Activated CD8-positive, alpha-beta memory T cell treated with anti-CD3 and anti-CD28 coated beads for 24 hours (primary cell): ENCODE measurements around the gene CDH12.
"Not testable (repeated sequence)": the region's sequence is repeated elsewhere in the genome, so short reads cannot be mapped to it uniquely, and the experiment has no call there.

Experiments used
- DNase-seq: peaks from one replicate; pipeline ENCODE4 v3.0.0-alpha.2; 2020

CDH12 gene

GRCh38 chr5:22249209-22249729 is 603.9 kb downstream of the CDH12 start:
- no peak for DNase-seq

DNA sequence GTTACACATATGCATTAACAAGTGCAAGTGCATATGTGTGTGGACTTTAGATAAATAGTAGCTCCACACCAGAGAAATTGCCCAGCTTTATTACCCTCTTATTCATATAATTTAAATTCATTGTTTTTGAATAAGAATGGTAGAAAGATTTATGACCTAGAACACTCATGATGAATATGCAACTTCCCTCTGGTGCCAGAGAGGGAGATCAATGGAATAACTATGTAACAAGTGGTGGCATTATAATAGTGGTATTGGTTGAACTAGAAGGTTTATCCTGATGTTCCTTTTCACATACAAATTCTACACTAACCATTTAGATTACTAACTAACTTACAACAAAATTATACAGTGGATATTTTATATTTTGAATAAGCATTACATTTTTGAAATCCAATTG is 607.4 kb downstream of the CDH12 start:
- DNase-seq, result no peak

DNA sequence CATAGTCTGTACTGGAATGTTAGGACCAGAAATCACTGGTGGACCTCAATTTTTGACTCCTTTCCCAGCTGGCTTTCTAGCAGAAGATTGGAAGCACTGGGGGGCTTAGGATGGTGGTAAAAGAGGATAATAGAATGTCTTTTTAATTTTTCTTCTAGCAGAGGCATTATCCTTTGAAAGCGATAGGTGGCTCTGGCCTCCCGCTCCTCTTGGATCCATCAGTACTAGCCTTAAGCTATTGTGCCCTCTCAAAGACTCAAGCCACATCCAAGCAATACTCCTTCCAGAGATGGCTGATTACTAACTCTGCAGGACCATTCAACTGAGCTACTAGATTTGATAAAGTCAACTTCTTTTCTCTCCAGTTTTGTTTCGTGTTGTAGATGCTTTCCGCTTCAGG is 610.6 kb downstream of the CDH12 start:
- no peak for DNase-seq

- no peak for DNase-seq
These were observed 615.1 kb downstream of the CDH12 start for GRCh38 chr5:22238047-22238446.

DNA sequence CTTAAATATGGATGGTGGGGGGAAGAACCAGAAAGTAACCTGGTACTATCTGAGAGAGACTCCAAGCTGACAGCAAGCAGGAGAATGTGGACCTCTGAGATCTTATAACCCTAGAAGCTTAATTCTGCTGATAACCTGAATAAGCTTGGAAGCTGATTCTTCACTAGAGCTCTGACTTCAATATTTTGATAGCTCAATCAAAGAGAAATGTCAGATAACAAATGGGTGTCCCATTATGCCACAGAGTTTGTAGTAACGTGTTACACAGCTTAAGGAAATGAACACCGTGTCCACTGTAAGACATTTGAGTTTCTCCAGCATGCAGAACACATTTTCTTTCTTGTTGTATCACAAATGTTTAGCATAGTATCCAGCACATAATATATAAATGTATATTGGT is 626.7 kb downstream of the CDH12 start:
- no peak for DNase-seq

- no peak for DNase-seq
These were observed 630.1 kb downstream of the CDH12 start for GRCh38 chr5:22223079-22223478.

DNA sequence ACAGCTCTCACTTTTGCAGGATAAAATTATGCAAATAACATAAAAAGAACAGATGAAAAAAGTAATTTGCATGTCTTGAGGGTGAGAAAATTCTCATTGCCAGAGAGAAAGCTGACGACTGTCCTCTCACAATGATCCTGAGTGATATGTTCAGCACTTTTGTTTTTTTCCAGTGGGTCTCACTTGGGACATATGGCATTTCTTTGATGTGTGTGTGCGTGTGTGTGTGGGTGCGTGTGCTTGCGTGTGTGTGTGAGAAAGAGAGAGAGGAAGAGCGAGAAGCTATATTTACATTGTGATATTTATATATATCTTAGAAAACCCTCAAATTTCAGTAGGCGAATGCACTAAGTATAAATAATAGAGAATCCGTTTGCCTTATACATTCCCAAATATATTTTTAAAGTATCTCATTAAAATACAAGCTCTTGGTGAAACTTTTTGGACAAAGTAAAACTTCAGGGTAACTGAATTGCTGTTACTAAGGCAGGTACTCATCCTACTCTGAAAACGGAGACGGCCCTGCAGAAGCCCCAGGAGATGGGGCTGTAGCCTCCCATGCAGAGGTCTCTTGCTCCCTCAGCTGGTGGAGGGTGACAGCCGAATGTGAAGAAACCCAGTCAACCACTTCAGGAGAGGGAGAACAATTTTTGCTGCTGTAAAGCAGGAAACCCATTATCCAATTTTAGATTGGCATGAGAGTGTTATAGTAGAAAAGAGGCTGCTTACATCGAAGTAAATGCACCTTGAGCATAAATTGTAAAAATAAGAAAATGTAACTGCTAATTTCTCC is 639.2 kb downstream of the CDH12 start:
- not testable (repeated sequence) for DNase-seq

DNA sequence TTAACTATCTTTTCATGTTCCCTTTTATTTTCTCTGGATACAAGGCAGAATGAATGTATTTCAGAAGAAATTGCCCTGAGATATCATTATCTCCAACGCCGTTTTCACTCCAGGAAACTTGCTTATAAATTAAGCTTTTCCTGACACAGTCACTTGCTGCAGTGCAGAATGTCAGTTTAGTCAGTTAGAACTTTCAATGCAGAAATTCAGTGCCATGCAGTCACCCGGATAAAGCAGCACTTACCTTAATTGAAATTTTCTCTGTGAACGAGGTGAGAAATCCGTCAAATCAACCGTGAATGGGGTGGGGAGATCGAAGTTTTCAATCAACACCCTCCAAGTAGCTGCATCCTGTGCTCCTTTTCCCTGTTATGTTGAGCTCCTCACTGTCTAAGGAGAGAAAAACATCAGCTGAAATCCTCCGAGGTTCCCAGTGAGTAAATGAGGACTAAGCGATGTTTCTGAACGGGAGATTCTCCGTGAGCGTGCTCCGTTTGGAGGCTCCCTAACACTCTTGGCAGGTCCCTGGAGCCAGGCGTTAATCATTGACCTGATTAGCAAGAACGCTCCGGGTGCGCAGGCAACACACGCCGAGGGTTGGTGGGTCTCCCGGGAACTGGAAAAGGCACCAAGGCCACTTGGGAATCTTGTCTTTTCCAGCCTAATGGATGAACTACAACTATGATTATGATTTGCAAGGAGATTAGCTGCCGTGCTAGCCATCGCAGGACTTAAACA is 640.7 kb downstream of the CDH12 start:
- DNase-seq, result not testable (repeated sequence)

GRCh38 chr5:22208463-22208862 is 644.7 kb downstream of the CDH12 start:
- DNase-seq, result not testable (repeated sequence)

- not testable (repeated sequence) for DNase-seq
These were observed 664.5 kb downstream of the CDH12 start for GRCh38 chr5:22188651-22189050.

GRCh38 chr5:22187632-22188228 is 665.4 kb downstream of the CDH12 start:
- DNase-seq, result not testable (repeated sequence)

- not testable (repeated sequence) for DNase-seq
These were observed 683.9 kb downstream of the CDH12 start for GRCh38 chr5:22169226-22169625.

DNA sequence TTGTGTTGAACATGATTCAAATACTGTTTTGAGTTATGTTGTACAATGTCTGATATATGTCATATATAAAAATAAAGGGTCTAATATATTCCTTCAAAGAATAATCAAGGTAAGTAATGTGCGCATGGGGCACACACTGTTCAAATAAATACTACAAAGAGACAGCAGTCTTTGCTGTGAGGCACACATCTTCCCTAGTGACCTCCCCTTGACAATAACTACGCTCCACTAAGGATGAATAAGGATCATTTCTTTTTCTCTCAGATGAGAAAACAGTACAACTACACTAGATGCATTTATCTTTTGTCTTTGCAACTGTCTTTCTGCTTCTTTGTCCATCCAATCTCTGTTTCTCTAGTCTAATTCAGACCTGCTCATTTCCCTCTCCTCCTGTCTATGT is 684.4 kb downstream of the CDH12 start:
- DNase-seq, result not testable (repeated sequence)

- DNase-seq, result not testable (repeated sequence)
These were observed 687.2 kb downstream of the CDH12 start for GRCh38 chr5:22165931-22166330.

- not testable (repeated sequence) for DNase-seq
These were observed 688.0 kb downstream of the CDH12 start for GRCh38 chr5:22164910-22165748.

GRCh38 chr5:22156953-22157352 is 696.2 kb downstream of the CDH12 start:
- DNase-seq, result not testable (repeated sequence)

DNA sequence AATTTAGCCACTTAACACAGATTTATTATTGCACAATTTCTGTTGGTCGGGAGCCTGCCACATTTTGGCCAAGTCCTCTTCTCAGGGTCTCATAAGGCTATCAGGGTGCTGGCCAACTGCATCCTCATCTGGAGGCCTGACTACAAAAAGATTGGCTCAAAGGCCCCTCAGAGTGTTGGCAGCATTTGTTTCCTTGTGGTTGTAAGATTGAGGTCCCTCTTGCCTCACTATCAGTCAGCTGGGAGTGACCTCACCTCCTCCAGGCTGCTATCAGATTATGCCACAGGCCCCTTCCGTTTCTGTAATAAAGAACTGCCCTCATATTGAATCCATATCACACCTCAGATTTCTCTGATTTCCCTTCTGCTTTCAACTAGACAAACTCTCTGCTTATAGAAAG is 698.4 kb downstream of the CDH12 start:
- DNase-seq, result not testable (repeated sequence)

- DNase-seq, result not testable (repeated sequence)
These were observed 701.3 kb downstream of the CDH12 start for GRCh38 chr5:22151801-22152200.

DNA sequence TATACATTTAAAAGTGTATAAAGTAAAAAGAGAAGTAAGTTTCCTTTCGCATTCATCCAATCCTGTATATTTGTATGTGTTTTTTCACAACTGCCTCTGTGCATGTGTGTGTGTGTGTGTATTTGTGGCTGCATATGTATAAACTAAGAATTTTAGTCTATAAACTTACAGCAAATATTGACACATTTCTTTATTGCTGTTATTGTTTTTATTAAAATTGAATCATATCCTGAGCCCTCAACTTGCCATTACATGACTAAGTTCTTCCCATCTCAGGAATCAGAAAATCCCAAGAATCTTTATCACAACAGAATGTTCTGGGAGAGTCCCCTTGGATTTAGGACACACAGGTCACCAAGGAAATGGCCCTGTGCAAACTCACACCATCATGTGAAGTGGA is 712.7 kb downstream of the CDH12 start:
- DNase-seq, result not testable (repeated sequence)

- DNase-seq, result not testable (repeated sequence)
These were observed 713.4 kb downstream of the CDH12 start for GRCh38 chr5:22139662-22140300.

- no peak for DNase-seq
These were observed 741.8 kb downstream of the CDH12 start for GRCh38 chr5:22111320-22111719.

DNA sequence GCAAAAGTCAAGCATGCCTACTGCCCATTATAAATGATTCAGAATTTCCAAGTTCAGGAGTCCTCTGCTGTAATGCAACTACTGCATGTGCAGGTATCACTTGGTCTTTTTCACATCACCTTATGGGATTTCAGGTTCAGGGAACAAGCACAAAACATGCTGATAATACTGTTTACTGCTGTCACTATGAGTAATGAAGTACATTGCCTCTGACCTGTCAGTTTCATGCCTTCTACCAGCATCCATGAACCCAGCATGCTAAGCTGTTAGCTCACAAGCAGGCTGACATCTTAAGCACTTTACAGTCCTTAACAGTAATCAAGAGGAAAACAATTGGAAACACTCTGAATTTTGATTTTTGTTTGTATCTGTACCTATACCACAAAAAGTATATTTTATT is 743.8 kb downstream of the CDH12 start:
- no peak for DNase-seq
